HS-5 (cell line): ENCODE data around the gene DUS3L.
"Not testable (repeated sequence)": the region's sequence is repeated elsewhere in the genome, so short reads cannot be mapped to it uniquely, and the experiment has no call there.

Experiments used
- DNase-seq: peaks from one replicate; pipeline ENCODE4 v3.0.0-alpha.2; 2012; ENCODE audit warnings: low read depth

Gene DUS3L

GRCh38 chr19:5799247-5800241 lies 8.6 kb upstream of the DUS3L start:
- DNase-seq: no peak

GRCh38 chr19:5798244-5798643 lies 7.3 kb upstream of the DUS3L start:
- no peak for DNase-seq

GRCh38 chr19:5795382-5795919 lies 4.5 kb upstream of the DUS3L start:
- DNase-seq: no peak

- no peak for DNase-seq
Observed at GRCh38 chr19:5793188-5793587, 2.2 kb upstream of the DUS3L start.

GRCh38 chr19:5792224-5792623 lies 1.3 kb upstream of the DUS3L start:
- no peak for DNase-seq

- no peak for DNase-seq
Observed at GRCh38 chr19:5789886-5790558, 941 bp downstream of the DUS3L start.

- no peak for DNase-seq
Observed at GRCh38 chr19:5789351-5789761, 1.6 kb downstream of the DUS3L start.

GRCh38 chr19:5788422-5788821 lies 2.5 kb downstream of the DUS3L start:
- no peak for DNase-seq

- DNase-seq: no peak
Observed at GRCh38 chr19:5787409-5788182, 3.4 kb downstream of the DUS3L start.

- DNase-seq: no peak
Observed at GRCh38 chr19:5786593-5787408, 4.2 kb downstream of the DUS3L start.

GRCh38 chr19:5785423-5785822 lies 5.5 kb downstream of the DUS3L start:
- no peak for DNase-seq

- no peak for DNase-seq
Observed at GRCh38 chr19:5784581-5785147, 6.3 kb downstream of the DUS3L start, which contains the start of gene PRR22. Gene PRR22 (minus strand): TSS chr19:5784746. CDS start chr19:5784660, 86 bp downstream.

- no peak for DNase-seq
Observed at GRCh38 chr19:5782945-5783919, 7.7 kb downstream of the DUS3L start.

GRCh38 chr19:5782322-5782721 lies 8.6 kb downstream of the DUS3L start:
- DNase-seq: no peak

GRCh38 chr19:5780916-5781315 lies 10.0 kb downstream of the DUS3L start:
- DNase-seq: not testable (repeated sequence)

- DNase-seq: no peak
Observed at GRCh38 chr19:5778402-5778801, 12.6 kb downstream of the DUS3L start.

GRCh38 chr19:5775668-5776309 lies 15.2 kb downstream of the DUS3L start:
- peak; percentile 33 for DNase-seq

GRCh38 chr19:5774921-5775320 lies 16.0 kb downstream of the DUS3L start:
- no peak for DNase-seq

GRCh38 chr19:5773276-5773675 lies 17.7 kb downstream of the DUS3L start:
- DNase-seq: no peak
